GM19372 (cell line): Measurements from ENCODE around the gene CHN2.

Experiments
- ATAC-seq: cut with Tn5 transposase; IDR thresholded peaks from one replicate; pipeline ENCODE4 v1.9.1; 2021; ENCODE audit warnings: mild to moderate bottlenecking, low read depth, moderate library complexity; ENCODE audit not compliant: unreplicated experiment

CHN2 gene

GRCh38 chr7:29328811-29329210, 134.2 kb downstream of the CHN2 start:
- ATAC-seq = no peak

- ATAC-seq = no peak
Observed at GRCh38 chr7:29329686-29330085, 135.1 kb downstream of the CHN2 start.

GRCh38 chr7:29330136-29330535, 135.6 kb downstream of the CHN2 start:
- no peak for ATAC-seq

- no peak for ATAC-seq
Observed at GRCh38 chr7:29331163-29331562, 136.6 kb downstream of the CHN2 start.

GRCh38 chr7:29332042-29332811, 137.7 kb downstream of the CHN2 start:
- no peak for ATAC-seq

- ATAC-seq = no peak
Observed at GRCh38 chr7:29332875-29333855, 138.6 kb downstream of the CHN2 start.

GRCh38 chr7:29335188-29336083, 140.9 kb downstream of the CHN2 start:
- ATAC-seq = no peak

- no peak for ATAC-seq
Observed at GRCh38 chr7:29337546-29338116, 143.1 kb downstream of the CHN2 start.

- ATAC-seq = no peak
Observed at GRCh38 chr7:29340696-29341095, 146.1 kb downstream of the CHN2 start.

- ATAC-seq = no peak
Observed at GRCh38 chr7:29341156-29341555, 146.6 kb downstream of the CHN2 start.

GRCh38 chr7:29342761-29343160, 148.2 kb downstream of the CHN2 start:
- ATAC-seq = no peak

GRCh38 chr7:29343399-29343798, 148.8 kb downstream of the CHN2 start:
- no peak for ATAC-seq

- ATAC-seq = no peak
Observed at GRCh38 chr7:29344334-29344978, 149.9 kb downstream of the CHN2 start.

GRCh38 chr7:29345590-29345989, 151.0 kb downstream of the CHN2 start:
- no peak for ATAC-seq

GRCh38 chr7:29346231-29346978, 151.8 kb downstream of the CHN2 start:
- ATAC-seq = no peak

GRCh38 chr7:29349362-29349761, 154.8 kb downstream of the CHN2 start:
- ATAC-seq = no peak

GRCh38 chr7:29350351-29350750, 155.8 kb downstream of the CHN2 start:
- no peak for ATAC-seq

GRCh38 chr7:29352041-29352440, 157.5 kb downstream of the CHN2 start:
- no peak for ATAC-seq

GRCh38 chr7:29353810-29354209, 159.2 kb downstream of the CHN2 start:
- no peak for ATAC-seq
